SU-DHL-6 (cell line): Measurements from ENCODE around the gene GPR108.

Experiments
- H2AFZ ChIP-seq: fragments of 200-600 bp; sonication (generic); 2 replicates; pipeline ENCODE4 v1.6.1; 2014; ENCODE audit warnings: low read depth, mild to moderate bottlenecking, moderate library complexity, mixed read lengths, antibody characterized with exemption, low read length; ENCODE audit not compliant: severe bottlenecking
- H3F3A ChIP-seq: fragments of 200-600 bp; shearing (Covaris generic); 2 replicates; pipeline ENCODE4 v1.6.0; 2016; ENCODE audit warnings: antibody characterized with exemption, mild to moderate bottlenecking; ENCODE audit not compliant: insufficient read depth
- H3K27ac ChIP-seq: fragments of 200-600 bp; sonication (generic); 2 replicates; pipeline ENCODE4 v1.5.1; 2016; ENCODE audit warnings: low read depth, mild to moderate bottlenecking, low read length, moderate library complexity, mixed read lengths
- H3K27me3 ChIP-seq: fragments of 200-600 bp; sonication (generic), shearing (Covaris generic); 2 replicates; pipeline ENCODE4 v1.6.0; 2014; ENCODE audit warnings: mild to moderate bottlenecking, low read length
- H3K36me3 ChIP-seq: fragments of 200-600 bp; sonication (generic); 2 replicates; pipeline ENCODE4 v1.6.1; 2014; ENCODE audit warnings: mild to moderate bottlenecking, low read length, mixed read lengths
- H3K4me2 ChIP-seq: fragments of 300-600, 200-600 bp; shearing (Covaris generic), sonication (generic); 2 replicates; pipeline ENCODE4 v1.6.0; 2014; ENCODE audit warnings: low read length, low read depth, mild to moderate bottlenecking; ENCODE audit not compliant: poor library complexity, severe bottlenecking
- H3K4me3 ChIP-seq: fragments of 200-600 bp; sonication (generic); 2 replicates; pipeline ENCODE4 v1.5.1; 2014; ENCODE audit warnings: antibody characterized with exemption, low read length, mild to moderate bottlenecking, mixed read lengths; ENCODE audit not compliant: insufficient read depth, poor library complexity, severe bottlenecking
- H3K79me2 ChIP-seq: fragments of 200-600 bp; sonication (generic); 2 replicates; pipeline ENCODE4 v1.6.1; 2014; ENCODE audit warnings: mild to moderate bottlenecking, low read length, moderate library complexity; ENCODE audit not compliant: insufficient read depth
- H3K9ac ChIP-seq: fragments of 200-600 bp; sonication (generic); 2 replicates; pipeline ENCODE4 v1.7.0; 2014; ENCODE audit warnings: mild to moderate bottlenecking, low read length
- H3K9me2 ChIP-seq: fragments of 200-600 bp; sonication (generic); replicated peaks from 2 replicates; pipeline ENCODE4 v1.6.1; 2014; ENCODE audit warnings: low read length; ENCODE audit not compliant: insufficient read depth
- H3K9me3 ChIP-seq: fragments of 200-600 bp; sonication (generic); 2 replicates; pipeline ENCODE4 v1.6.1; 2014; ENCODE audit warnings: low read length, mixed read lengths; ENCODE audit not compliant: insufficient read depth
- H4K20me1 ChIP-seq: fragments of 200-600 bp; sonication (generic); 2 replicates; pipeline ENCODE4 v1.6.1; 2014; ENCODE audit warnings: low read depth, mild to moderate bottlenecking, antibody characterized with exemption, low read length, moderate library complexity, mixed read lengths
- CTCF ChIP-seq: fragments of 200-600 bp; sonication (generic); IDR thresholded peaks from one replicate; pipeline ENCODE4 v1.5.1; 2017; ENCODE audit warnings: antibody characterized with exemption, mild to moderate bottlenecking, low read length, moderate library complexity; ENCODE audit not compliant: insufficient read depth, poor library complexity, severe bottlenecking
- EZH2phosphoT487 ChIP-seq: fragments of 200-600 bp; sonication (generic), shearing (Covaris generic); conservative IDR thresholded peaks from 2 replicates; pipeline ENCODE4 v1.6.1; 2018; ENCODE audit warnings: mild to moderate bottlenecking, antibody characterized with exemption, low read length, moderate library complexity, mixed read lengths

The GPR108 gene

GRCh38 chr19:6754136-6754535 is 16.8 kb upstream of the GPR108 start:
- Histone ChIP-seq H3K79me2 (no peaks in the 10 kb centered on the region), H3K9me3 (no peaks in the 10 kb centered on the region), H4K20me1 (no peaks in the 10 kb centered on the region), H3K27me3 (no peaks in the 10 kb centered on the region), H2AFZ (no peak overlapping the region), H3K9ac (no peak overlapping the region), H3K27ac (no peak overlapping the region), H3K9me2 (no peaks in the 10 kb centered on the region), H3K36me3 (no peaks in the 10 kb centered on the region), H3K4me2 (no peak overlapping the region), H3F3A (0 out of 2 replicates have a peak, but pooled peaks cover 3% of the 10 kb centered on the region), H3K4me3 (no peak overlapping the region)
- no peak for TF ChIP-seq EZH2phosphoT487
- no peak for TF ChIP-seq CTCF

GRCh38 chr19:6753178-6754031 is 16.0 kb upstream of the GPR108 start:
- H3K9me3 ChIP-seq = no peaks in the 10 kb centered on the region
- H3K36me3 ChIP-seq = no peaks in the 10 kb centered on the region
- H3K79me2 ChIP-seq = no peaks in the 10 kb centered on the region
- peak overlapping the region; percentile 43 for H3K9ac ChIP-seq
- H4K20me1 ChIP-seq = no peaks in the 10 kb centered on the region
- TF ChIP-seq EZH2phosphoT487 = no peak
- peak; percentile 36 for TF ChIP-seq CTCF
- no peaks in the 10 kb centered on the region for H3K9me2 ChIP-seq
- no peaks in the 10 kb centered on the region for H3K27me3 ChIP-seq
- peak overlapping the region; percentile 89 for H2AFZ ChIP-seq
- H3K27ac ChIP-seq = peak overlapping the region; percentile 45
- peak overlapping the region; percentile 50 for H3K4me3 ChIP-seq
- H3K4me2 ChIP-seq = peak overlapping the region; percentile 59
- H3F3A ChIP-seq = 0 out of 2 replicates have a peak, but pooled peaks cover 3% of the 10 kb centered on the region

GRCh38 chr19:6752256-6753177 is 15.1 kb upstream of the GPR108 start:
- 0 out of 2 replicates have a peak, but pooled peaks cover 3% of the 10 kb centered on the region for H3F3A ChIP-seq

More at GRCh38 chr19:6752256-6753177, 15.1 kb upstream of the GPR108 start:
- Histone ChIP-seq H3K9me2 (no peaks in the 10 kb centered on the region), H4K20me1 (no peaks in the 10 kb centered on the region), H3K4me3 (no peak overlapping the region), H3K36me3 (no peaks in the 10 kb centered on the region; the same call in 1 of the 2 replicates), H3K9ac (peak overlapping the region; percentile 43), H3K27me3 (no peaks in the 10 kb centered on the region), H3K9me3 (no peaks in the 10 kb centered on the region), H2AFZ (peak overlapping the region; percentile 89), H3K4me2 (peak overlapping the region; percentile 59), H3K27ac (no peak overlapping the region), H3K79me2 (no peaks in the 10 kb centered on the region)
- no peak for TF ChIP-seq EZH2phosphoT487
- no peak for TF ChIP-seq CTCF
